ENCODE measurements around the gene CRACR2B. TPM values are rescaled to one million over a fixed set of nuclear protein-coding genes. Genes with fewer than 3 reads are reported as not detected.

Gene CRACR2B
- total RNA-seq, 1 experiment from 2014 or later, result 11.8 TPM

DNA sequence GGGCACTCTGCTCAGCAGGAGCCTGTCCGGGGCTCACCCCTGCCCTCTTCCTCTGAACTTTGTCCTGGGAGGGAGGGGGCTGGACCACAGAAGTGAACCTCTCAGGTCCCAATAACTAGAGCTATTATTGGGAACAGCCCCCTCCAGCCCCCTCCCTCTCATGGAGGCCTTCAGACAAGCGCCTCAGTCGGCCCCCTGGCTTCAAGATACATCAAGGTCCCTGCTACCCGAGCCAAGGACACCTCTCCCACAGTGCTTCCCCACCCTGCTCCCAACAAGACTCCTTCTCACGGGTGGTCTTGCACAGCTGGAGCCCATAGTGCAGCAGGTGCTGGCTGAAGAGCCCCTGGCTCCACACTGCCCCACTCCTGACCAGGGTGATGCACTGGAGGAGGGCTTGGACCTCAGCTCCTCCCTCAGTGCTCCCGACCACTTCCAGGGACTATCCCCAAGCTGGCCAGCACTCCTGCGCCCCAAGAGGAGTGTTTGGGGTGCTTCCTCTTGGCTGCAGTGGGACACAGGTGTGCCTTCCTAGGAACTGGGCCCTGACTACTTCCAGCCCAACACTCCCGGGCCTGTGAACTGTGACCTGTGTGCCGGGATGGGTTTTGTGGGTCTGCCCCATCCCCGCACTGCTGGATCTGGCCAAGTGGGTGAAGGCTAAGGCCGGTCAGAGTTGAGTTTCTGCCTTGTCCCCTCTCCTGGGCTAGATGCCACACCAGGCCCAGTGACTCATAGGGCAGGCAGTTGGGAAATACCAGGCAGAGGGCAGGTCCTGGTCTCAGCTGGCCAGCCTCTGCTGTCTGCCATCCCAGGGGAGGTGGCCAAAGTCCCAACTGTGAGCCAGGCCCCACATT lies 6.8 kb upstream of the CRACR2B start:
- intact Hi-C loops (cut with micrococcal nuclease), result no loop called here
- BruUV-seq (replicated peaks), result no TSS peak
- ChIA-PET RAD21 (ENCODE audit: low non-redundant PET in 1 of 2, low total read pairs in 2 of 2, uncharacterized antibody in 2 of 2, unreplicated experiment in 2 of 2) (no interaction called here), CTCF (no interaction called here), POLR2A (interaction anchor here (0.8 to 2.7 kb wide), 9 partner anchors 7 to 25 kb away, joined by 3 to 45 read pairs (median 9); partner anchors contain the start of genes CD151, CRACR2B and RPLP2)
- Histone ChIP-seq H3K27me3 (ENCODE audit: insufficient read depth, low read length) (no peaks in the 10 kb centered on the region), H2AFZ (ENCODE audit: low read depth, low read length, poor library complexity, severe bottlenecking) (no peak overlapping the region), H3K4me2 (ENCODE audit: low read length) (peak overlapping the region; percentile 81), H3K9me2 (ENCODE audit: insufficient read depth) (no peaks in the 10 kb centered on the region), H3K9ac (ENCODE audit: low read length) (peak overlapping the region; percentile 90), H3K9me3 (ENCODE audit: control insufficient read depth in 1 of 2, insufficient read depth in 1 of 2, low read depth in 1 of 2, low read length in 2 of 2) (no peaks in the 10 kb centered on the region), H4K20me1 (ENCODE audit: insufficient read depth) (no peaks in the 10 kb centered on the region), H3K79me2 (ENCODE audit: insufficient read depth, low read length) (peaks cover 22% of the 10 kb centered on the region), H3K27ac (ENCODE audit: low read depth, low read length) (peak overlapping the region; percentile 44), H3K4me3 (replicated peaks in 1 of 2; ENCODE audit: low read depth in 1 of 2, low read length in 2 of 2) (peak overlapping the region; percentile 65 to 77), H3K4me1 (ENCODE audit: control insufficient read depth in 1 of 2, insufficient read depth in 2 of 2, low read length in 2 of 2) (peaks cover 34 to 48% of the 10 kb centered on the region in 2 experiments), H3K36me3 (ENCODE audit: control insufficient read depth in 1 of 2, insufficient read depth in 2 of 2, low read length in 2 of 2) (no peaks in the 10 kb centered on the region)
- TF ChIP-seq RAD21 (IDR thresholded peaks at IDR 0.05; ENCODE audit: low read depth), result no peak
- no peak for TF ChIP-seq ZFX (IDR thresholded peaks at IDR 0.05)
- TF ChIP-seq, protein P1, sequence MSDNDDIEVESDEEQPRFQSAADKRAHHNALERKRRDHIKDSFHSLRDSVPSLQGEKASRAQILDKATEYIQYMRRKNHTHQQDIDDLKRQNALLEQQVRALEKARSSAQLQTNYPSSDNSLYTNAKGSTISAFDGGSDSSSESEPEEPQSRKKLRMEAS (IDR thresholded peaks at IDR 0.05), result no peak
- TF ChIP-seq SP1 (IDR thresholded peaks at IDR 0.05; ENCODE audit: low read depth), result no peak
- TF ChIP-seq, protein P2, sequence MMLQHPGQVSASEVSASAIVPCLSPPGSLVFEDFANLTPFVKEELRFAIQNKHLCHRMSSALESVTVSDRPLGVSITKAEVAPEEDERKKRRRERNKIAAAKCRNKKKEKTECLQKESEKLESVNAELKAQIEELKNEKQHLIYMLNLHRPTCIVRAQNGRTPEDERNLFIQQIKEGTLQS (IDR thresholded peaks at IDR 0.05), result no peak
- TF ChIP-seq POLR2A (IDR thresholded peaks at IDR 0.05; ENCODE audit: borderline replicate concordance, extremely low read depth, insufficient read depth, insufficient read length), result no peak
- no peak for TF ChIP-seq EGR1 (IDR thresholded peaks at IDR 0.05; ENCODE audit: low read depth)
- TF ChIP-seq ZNF274 (IDR thresholded peaks at IDR 0.05; ENCODE audit: low read depth, low read length), result no peak
- no peak for TF ChIP-seq EZH2phosphoT487 (IDR thresholded peaks at IDR 0.05; ENCODE audit: borderline replicate concordance)
- no peak for TF ChIP-seq CEBPB (IDR thresholded peaks at IDR 0.05; ENCODE audit: low read depth)
- TF ChIP-seq, protein P3, sequence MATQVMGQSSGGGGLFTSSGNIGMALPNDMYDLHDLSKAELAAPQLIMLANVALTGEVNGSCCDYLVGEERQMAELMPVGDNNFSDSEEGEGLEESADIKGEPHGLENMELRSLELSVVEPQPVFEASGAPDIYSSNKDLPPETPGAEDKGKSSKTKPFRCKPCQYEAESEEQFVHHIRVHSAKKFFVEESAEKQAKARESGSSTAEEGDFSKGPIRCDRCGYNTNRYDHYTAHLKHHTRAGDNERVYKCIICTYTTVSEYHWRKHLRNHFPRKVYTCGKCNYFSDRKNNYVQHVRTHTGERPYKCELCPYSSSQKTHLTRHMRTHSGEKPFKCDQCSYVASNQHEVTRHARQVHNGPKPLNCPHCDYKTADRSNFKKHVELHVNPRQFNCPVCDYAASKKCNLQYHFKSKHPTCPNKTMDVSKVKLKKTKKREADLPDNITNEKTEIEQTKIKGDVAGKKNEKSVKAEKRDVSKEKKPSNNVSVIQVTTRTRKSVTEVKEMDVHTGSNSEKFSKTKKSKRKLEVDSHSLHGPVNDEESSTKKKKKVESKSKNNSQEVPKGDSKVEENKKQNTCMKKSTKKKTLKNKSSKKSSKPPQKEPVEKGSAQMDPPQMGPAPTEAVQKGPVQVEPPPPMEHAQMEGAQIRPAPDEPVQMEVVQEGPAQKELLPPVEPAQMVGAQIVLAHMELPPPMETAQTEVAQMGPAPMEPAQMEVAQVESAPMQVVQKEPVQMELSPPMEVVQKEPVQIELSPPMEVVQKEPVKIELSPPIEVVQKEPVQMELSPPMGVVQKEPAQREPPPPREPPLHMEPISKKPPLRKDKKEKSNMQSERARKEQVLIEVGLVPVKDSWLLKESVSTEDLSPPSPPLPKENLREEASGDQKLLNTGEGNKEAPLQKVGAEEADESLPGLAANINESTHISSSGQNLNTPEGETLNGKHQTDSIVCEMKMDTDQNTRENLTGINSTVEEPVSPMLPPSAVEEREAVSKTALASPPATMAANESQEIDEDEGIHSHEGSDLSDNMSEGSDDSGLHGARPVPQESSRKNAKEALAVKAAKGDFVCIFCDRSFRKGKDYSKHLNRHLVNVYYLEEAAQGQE (IDR thresholded peaks at IDR 0.05; ENCODE audit: low read depth), result no peak
- TF ChIP-seq CBX3 (IDR thresholded peaks at IDR 0.05; ENCODE audit: low read depth), result no peak
- TF ChIP-seq, protein P4, sequence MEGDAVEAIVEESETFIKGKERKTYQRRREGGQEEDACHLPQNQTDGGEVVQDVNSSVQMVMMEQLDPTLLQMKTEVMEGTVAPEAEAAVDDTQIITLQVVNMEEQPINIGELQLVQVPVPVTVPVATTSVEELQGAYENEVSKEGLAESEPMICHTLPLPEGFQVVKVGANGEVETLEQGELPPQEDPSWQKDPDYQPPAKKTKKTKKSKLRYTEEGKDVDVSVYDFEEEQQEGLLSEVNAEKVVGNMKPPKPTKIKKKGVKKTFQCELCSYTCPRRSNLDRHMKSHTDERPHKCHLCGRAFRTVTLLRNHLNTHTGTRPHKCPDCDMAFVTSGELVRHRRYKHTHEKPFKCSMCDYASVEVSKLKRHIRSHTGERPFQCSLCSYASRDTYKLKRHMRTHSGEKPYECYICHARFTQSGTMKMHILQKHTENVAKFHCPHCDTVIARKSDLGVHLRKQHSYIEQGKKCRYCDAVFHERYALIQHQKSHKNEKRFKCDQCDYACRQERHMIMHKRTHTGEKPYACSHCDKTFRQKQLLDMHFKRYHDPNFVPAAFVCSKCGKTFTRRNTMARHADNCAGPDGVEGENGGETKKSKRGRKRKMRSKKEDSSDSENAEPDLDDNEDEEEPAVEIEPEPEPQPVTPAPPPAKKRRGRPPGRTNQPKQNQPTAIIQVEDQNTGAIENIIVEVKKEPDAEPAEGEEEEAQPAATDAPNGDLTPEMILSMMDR (IDR thresholded peaks at IDR 0.05 in 2 of 3, conservative IDR thresholded peaks at IDR 0.05 in 1 of 3; ENCODE audit: borderline replicate concordance in 1 of 3, insufficient read depth in 1 of 3, low read depth in 2 of 3, low read length in 2 of 3), result no peak
- TF ChIP-seq JUND (IDR thresholded peaks at IDR 0.05), result no peak
- ATAC-seq (peak; percentile 27), DNase-seq (ENCODE audit: low read depth, low spot score) (no peak)

All from HCT116 (cell line).